Fibroblast of the conjunctiva (primary cell): ENCODE data around the gene PTPRT.

ENCODE experiments used
- DNase-seq: peaks from one replicate; pipeline ENCODE4 v3.0.0-alpha.2; 2010; ENCODE audit warnings: low read depth

Gene PTPRT

DNA sequence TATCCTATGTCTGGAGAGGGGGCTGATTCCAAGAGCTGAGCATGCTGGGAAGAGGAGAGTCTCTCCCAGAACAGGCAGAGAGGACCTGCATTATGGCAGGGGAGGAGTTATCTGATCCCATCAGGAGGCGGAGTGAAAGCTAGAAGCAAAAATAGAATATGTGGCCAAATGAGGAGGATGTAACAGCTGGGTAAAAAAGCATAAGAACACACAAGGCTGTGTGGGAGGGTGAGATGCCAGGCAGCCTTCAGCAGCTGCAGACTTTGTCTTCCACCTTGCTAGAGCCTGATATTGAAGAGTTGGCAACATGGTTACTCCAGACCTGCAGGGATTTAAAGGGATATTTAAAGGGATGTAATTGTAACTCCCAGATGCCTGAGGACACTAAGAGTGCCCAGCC, 167.1 kb downstream of the PTPRT start:
- no peak for DNase-seq

GRCh38 chr20:43022081-43022480, 167.6 kb downstream of the PTPRT start:
- DNase-seq, result no peak

DNA sequence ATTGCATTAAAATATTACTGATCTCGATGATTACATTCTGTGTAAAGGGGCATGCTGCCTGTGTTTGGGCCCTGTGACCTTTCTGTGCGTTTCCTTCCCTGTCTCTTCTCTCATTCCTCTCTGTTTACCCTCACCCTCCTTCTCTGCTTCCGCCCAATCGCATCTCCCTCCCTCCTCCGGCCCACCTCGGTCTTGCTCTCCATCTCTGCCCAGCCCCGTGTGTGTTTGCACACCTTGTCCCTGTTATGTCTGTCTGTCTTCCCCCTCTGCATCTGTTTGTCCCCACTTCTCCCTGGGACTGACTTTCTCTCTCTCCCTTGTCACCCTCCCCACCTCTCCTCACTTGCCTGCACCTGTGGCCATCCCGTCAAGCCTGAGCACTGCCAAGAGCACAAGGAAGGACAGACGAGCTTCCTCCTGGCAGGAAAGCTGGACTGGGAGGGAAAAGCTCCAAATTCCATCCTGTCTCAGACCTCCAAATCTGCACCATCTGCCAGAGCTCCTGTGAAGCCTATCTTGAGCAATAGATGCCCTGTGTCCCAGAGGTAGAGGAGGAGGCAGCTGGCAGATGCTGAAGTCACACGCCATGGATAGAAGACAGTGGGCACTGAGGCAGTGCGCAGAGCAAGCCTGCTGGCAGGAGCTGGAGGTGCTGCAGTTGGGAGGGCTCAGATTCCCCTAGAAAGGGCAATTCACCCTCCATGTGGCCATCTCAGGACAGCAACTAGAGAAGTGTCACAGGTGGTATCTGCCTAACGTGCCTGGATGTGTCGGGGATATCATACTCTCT, 172.3 kb downstream of the PTPRT start:
- DNase-seq, result no peak

DNA sequence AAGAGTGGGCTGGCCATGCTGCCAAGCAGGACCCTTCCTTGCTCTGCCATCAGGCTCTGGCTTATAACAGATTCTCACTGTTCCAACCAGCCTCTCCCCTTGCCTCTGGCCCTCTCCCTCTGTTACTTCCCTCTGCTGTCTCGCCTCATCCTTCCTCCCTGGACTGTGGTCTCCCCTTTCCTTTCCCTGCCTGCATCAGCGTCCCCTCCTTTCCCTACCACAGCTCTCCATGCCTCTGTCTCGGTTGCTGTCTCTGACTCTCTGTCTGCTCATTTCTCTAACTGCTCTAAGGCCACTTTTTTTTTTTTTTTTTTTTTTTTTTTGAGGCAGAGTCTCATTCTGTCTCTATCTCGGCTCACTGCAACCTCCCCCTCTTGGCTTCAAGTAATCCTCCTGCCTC, 173.4 kb downstream of the PTPRT start:
- DNase-seq, result no peak

GRCh38 chr20:43015566-43015965, 174.1 kb downstream of the PTPRT start:
- no peak for DNase-seq

DNA sequence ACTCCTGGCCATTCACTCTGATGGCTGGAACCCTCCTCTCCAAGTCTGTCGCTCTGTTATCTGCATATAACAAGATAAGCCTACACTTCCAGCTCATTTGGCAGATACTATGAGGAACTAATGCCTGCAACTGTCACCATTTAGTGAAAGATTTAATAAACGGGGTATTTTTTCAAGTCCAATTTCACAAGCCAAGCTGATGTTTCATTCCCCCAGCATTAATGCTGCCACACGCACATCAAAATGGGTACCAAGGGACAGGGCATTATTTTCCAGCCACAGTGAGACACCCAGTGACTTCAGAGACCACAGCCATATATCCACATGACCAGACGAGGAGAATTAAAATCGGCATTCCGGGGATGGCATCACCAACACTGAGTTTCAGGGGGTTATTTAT, 175.5 kb downstream of the PTPRT start:
- no peak for DNase-seq

GRCh38 chr20:43011491-43011890, 178.2 kb downstream of the PTPRT start:
- no peak for DNase-seq

DNA sequence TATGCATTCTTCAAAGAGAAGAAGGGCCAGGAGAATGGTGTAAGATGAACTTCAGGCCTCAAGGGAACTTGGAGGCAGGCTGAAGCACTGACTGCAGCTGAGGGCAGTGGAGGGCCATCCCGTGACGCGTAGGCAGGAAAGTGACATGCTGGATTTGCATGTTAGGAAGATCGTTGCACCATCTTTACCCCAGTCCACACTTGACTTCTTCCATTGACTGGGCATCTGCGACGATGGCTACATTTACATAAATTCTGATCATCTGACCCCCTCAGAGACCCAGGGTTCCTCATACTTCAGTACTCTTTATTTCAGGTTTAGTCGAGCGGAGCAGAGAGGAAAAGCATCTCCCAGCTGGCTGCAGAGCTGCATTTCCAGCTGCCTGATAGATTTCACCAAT, 180.2 kb downstream of the PTPRT start:
- DNase-seq, result no peak

- no peak for DNase-seq
These were observed 182.2 kb downstream of the PTPRT start for GRCh38 chr20:43007525-43007924.

DNA sequence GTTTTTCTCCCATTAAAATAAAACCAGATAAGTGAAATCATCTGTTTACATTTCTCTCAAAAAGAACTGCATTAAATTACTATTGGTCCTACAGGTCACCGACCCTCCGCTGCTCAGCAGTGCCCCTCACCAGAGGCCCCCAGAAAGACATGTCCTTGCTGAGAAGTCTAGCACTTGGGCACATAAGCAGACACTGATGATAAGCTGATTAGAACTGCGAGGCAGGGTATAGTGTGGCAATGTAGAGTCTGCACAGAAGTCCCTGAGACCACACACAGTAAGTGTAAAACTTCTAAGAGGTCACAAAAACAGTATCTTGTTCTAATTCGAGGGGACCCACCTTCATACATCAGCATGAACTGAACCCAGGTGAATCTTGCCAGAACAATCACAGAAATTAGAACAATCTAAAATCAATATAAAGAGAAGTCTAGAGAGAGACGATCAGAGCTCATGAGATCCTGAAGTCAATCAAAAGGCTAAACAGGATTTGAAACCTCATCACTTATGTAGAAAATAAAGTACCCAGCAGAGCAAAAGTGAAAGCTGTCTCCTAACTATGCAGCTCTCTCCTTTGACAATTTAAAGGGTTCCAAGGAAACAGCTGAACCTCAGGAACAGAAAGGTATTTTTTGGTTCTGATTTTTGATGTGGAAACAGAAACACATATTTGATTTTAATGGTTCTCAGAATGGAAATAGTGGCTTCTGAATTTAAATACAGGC, 182.9 kb downstream of the PTPRT start:
- no peak for DNase-seq

GRCh38 chr20:43003318-43003944, 186.3 kb downstream of the PTPRT start:
- no peak for DNase-seq

- no peak for DNase-seq
These were observed 193.6 kb downstream of the PTPRT start for GRCh38 chr20:42996141-42996540.

- DNase-seq, result no peak
These were observed 201.4 kb downstream of the PTPRT start for GRCh38 chr20:42988319-42988718.

- DNase-seq, result no peak
These were observed 202.2 kb downstream of the PTPRT start for GRCh38 chr20:42987376-42988114.

DNA sequence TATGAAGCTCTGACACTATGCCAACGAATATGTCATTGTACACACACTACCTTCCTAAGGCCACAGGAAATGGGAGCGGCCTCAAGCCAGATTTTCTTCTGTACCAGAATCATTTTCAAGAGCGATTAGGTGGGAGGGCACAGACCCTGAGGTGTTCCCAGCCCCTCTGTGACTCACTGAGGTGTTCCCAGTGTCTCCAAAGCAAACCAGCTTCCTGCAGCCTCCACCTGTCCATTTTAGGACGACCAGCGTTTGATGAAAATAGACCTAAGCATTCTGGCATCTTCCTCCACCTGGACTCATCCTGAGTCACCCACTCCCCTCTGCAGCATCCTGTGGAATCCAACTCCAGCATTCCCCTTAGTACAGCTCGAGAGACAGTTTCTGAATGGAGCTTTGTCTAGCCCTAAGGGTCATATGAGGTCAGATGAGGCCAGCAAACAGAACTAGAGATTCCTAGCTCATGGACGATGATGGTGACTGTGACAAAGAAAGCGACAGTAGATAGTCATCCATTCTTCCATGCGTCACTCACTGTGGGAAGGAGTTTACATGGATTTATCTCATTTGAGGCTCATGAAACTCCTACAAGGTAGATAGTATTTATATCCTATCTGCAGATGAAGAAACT, 203.4 kb downstream of the PTPRT start:
- no peak for DNase-seq

DNA sequence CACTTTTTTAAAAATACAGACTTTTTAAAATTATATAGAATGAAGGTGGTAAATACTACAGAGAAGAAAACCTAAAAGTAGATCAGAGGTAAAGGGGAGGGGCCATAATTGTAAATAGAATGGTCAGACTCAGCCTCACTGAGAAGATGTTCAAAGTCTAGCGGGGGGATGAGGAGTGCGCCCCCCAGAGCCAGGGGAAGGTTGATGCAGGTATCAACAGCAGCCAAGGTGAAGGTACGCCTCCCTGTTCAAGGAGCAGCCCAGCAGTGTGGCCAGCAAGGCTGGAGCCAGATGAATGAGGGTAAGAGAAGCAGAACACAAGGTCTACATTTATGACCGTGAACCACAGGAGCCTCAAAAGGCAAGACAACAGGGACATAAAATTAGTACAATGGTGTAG, 204.1 kb downstream of the PTPRT start:
- no peak for DNase-seq

DNA sequence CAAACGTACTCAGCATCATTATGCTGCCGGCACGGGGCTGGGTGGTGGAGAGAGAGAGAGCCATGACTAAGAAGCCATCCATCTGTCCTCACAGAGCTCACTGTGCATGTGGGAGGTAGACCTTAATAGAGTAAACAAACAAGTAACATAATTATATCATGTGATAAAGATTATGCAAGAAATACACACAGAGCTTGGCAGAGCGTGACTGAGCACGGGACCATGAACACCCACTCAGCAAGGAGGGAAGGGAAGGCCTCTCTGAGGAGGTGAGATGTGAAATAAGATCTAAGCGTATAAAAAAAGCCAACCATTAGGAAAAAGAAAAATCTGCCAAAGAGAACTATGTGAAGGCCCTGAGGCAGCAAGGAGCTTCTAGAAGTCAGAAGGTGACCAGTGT, 207.5 kb downstream of the PTPRT start:
- DNase-seq, result no peak

- no peak for DNase-seq
These were observed 208.5 kb downstream of the PTPRT start for GRCh38 chr20:42981253-42981652.

- no peak for DNase-seq
These were observed 210.0 kb downstream of the PTPRT start for GRCh38 chr20:42979720-42980119.

DNA sequence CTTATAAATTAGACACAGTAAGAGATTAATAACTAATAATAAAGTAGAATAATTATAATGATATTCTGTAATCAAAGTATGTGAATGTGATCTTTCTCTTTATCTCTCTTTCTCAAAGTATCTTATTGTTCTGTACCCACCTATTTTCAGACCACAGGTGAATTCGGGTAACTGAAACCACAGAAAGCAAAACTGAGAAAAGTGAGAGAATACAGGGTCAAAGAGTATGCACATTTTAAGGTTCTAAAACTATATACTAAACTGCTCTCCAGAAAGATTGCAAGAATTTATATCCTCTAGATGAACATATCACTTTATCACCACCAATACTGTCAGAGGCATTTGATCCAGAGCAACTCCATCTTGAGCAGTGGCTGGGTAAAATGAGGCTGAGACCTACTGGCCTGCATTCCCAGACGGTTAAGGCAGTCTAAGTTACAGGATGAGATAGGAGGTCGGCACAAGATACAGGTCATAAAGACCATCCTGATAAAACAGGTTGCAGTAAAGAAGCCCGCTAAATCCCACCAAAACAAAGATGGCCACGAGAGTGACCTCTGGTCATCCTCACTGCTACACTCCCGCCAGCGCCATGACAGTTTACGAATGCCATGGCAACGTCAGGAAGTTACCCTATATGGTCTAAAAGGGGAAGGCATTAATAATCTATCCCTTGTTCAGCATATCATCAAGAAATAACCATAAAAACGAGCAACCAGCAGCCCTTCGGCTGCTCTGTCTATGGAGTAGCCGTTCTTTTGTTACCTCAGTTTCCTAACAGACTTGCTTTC, 211.3 kb downstream of the PTPRT start:
- DNase-seq, result no peak

DNA sequence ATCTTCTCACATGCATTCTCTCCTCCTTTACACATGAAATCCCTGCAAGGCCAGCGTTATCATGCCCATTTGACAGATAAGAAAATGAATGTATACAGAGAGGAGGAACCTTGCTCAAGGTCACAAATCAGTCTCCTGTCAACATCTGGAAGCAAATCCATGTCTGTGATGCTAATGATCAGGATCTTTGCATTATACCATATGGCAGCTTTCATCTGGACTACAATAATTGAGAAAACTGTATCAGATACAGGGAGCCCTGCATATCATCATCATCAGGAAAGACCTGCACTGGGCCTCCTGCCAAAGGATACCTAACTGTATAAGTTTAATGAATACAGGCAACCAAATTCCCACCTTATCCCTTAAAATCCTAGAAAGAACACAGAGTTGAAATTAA, 213.7 kb downstream of the PTPRT start:
- no peak for DNase-seq
